Tibial nerve (tissue), 4 donors: ENCODE measurements around the gene ZNF91.

Experiments used
- CTCF ChIP-seq, 5 experiments: fragments of 200-600 bp in 3 of 5; fragments of 450-650 bp in 2 of 5; sonication (generic) in 3 of 5; IDR thresholded peaks; one replicate each; pipeline ENCODE4 v1.5.1; 2016 to 2019; ENCODE audit warnings: antibody characterized with exemption in 5 of 5, mild to moderate bottlenecking in 3 of 5, moderate library complexity in 2 of 5
- EP300 ChIP-seq, 2 donors: sonication (generic); formaldehyde crosslinking; IDR thresholded peaks; one replicate each; pipeline ENCODE4 v1.6.1; 2017; ENCODE audit warnings: antibody characterized with exemption in 2 of 2, mild to moderate bottlenecking in 1 of 2
- POLR2A ChIP-seq, 2 donors: fragments of 450-650 bp; IDR thresholded peaks; one replicate each; pipeline ENCODE4 v1.6.1; 2017; ENCODE audit warnings: antibody characterized with exemption in 2 of 2, mild to moderate bottlenecking in 2 of 2, moderate library complexity in 2 of 2

- no peak for TF ChIP-seq CTCF (IDR thresholded peaks at IDR 0.05)
- TF ChIP-seq POLR2A (IDR thresholded peaks at IDR 0.05) = no peak
- TF ChIP-seq EP300 (IDR thresholded peaks at IDR 0.05) = no peak
These were observed 4.0 kb downstream of the ZNF91 start for GRCh38 chr19:23391236-23391635.
